GM12892 (cell line): Measurements from ENCODE around the gene TEKT4. TPM values are rescaled to one million over a fixed set of nuclear protein-coding genes. Genes with fewer than 3 reads are reported as not detected.
A peak's percentile ranks its signal among the peaks of the same experiment; 100 is the strongest.
"Not testable (repeated sequence)": the region's sequence is repeated elsewhere in the genome, so short reads cannot be mapped to it uniquely, and the experiment has no call there.

Source experiments
- DNase-seq: peaks from one replicate; pipeline ENCODE4 v3.0.0; 2011; ENCODE audit not compliant: insufficient read length
- FAIRE-seq: peaks from 2 replicates; lab custom pipeline; 2011; peaks lifted over from hg19 to GRCh38; lab: Jason Lieb, UNC
- POLR2A ChIP-seq: IDR thresholded peaks from 2 replicates; pipeline ENCODE4 v1.6.1; 2011; ENCODE audit warnings: low read depth, low read length, control low read depth
- POLR2AphosphoS5 ChIP-seq: IDR thresholded peaks from 2 replicates; pipeline ENCODE4 v1.6.1; 2011; ENCODE audit warnings: low read depth, low read length, control low read depth
- TAF1 ChIP-seq: IDR thresholded peaks from 2 replicates; pipeline ENCODE4 v1.6.1; 2011; ENCODE audit warnings: low read depth, mild to moderate bottlenecking, control low read depth, low read length, borderline replicate concordance
- polyA plus RNA-seq: library from polyadenylated mRNA; unstranded; fragments of >200 nt; gene quantifications from one replicate; pipeline ENCODE4 v1.2.1, GENCODE V29; 2012; ENCODE audit warnings: missing spikeins, inconsistent platforms; ENCODE audit not compliant: missing spikeins

Gene TEKT4
- polyA plus RNA-seq: 0.11 TPM

- TF ChIP-seq POLR2AphosphoS5: no peak
- TF ChIP-seq TAF1: no peak
- no peak for TF ChIP-seq POLR2A
- FAIRE-seq (no peak), DNase-seq (no peak)
Measured at GRCh38 chr2:94871226-94872087, at the start of gene TEKT4. Gene TEKT4 (plus strand): TSS chr2:94871430. CDS start chr2:94871580, 150 bp downstream.

- not testable (repeated sequence) for DNase-seq, FAIRE-seq
Measured at GRCh38 chr2:94839224-94839623, 32.0 kb upstream of the TEKT4 start.

GRCh38 chr2:94856856-94857255 is 14.4 kb upstream of the TEKT4 start:
- DNase-seq, FAIRE-seq: not testable (repeated sequence)

- not testable (repeated sequence) for FAIRE-seq, DNase-seq
Measured at GRCh38 chr2:94857367-94858162, 13.7 kb upstream of the TEKT4 start.

- DNase-seq, FAIRE-seq: not testable (repeated sequence)
Measured at GRCh38 chr2:94858163-94858888, 12.9 kb upstream of the TEKT4 start.

- DNase-seq: no peak
- no peak for TF ChIP-seq POLR2AphosphoS5
- TF ChIP-seq TAF1: no peak
- no peak for TF ChIP-seq POLR2A
- FAIRE-seq: no peak
Measured at GRCh38 chr2:94861308-94862152, 9.7 kb upstream of the TEKT4 start.

- FAIRE-seq, DNase-seq: not testable (repeated sequence)
Measured at GRCh38 chr2:94862903-94863302, 8.3 kb upstream of the TEKT4 start.

- FAIRE-seq (no peak), DNase-seq (no peak)
- TF ChIP-seq POLR2AphosphoS5 (no peak), POLR2A (no peak), TAF1 (no peak)
Measured at GRCh38 chr2:94869131-94869530, 2.1 kb upstream of the TEKT4 start.

GRCh38 chr2:94869552-94870439 is 1.4 kb upstream of the TEKT4 start:
- TF ChIP-seq TAF1 (no peak), POLR2A (no peak), POLR2AphosphoS5 (no peak)
- no peak for FAIRE-seq

GRCh38 chr2:94870440-94871225 is 597 bp upstream of the TEKT4 start:
- FAIRE-seq: no peak
- DNase-seq: peak; percentile 23
- TF ChIP-seq POLR2A: no peak
- no peak for TF ChIP-seq POLR2AphosphoS5
- TF ChIP-seq TAF1: no peak

More at GRCh38 chr2:94869552-94870439, 1.4 kb upstream of the TEKT4 start:
- no peak for DNase-seq
